GM23338 (cell line): ENCODE measurements around the gene XRCC6. TPM values are rescaled to one million over a fixed set of nuclear protein-coding genes. Genes with fewer than 3 reads are reported as not detected.

ENCODE experiments used
- ATAC-seq: fragments of 200-7000 bp; cut with Tn5 transposase; 3 replicates; pipeline ENCODE4 v1.9.1; 2020
- DNase-seq: peaks from one replicate; pipeline ENCODE4 v3.0.0-alpha.2; 2015; ENCODE audit warnings: low spot score
- H2AFZ ChIP-seq: fragments of 200-600 bp; sonication (generic); 2 replicates; pipeline ENCODE4 v1.8.0; 2016; ENCODE audit warnings: antibody characterized with exemption, mild to moderate bottlenecking, moderate library complexity
- H3F3A ChIP-seq: fragments of 200-600 bp; sonication (generic); replicated peaks from 2 replicates; pipeline ENCODE4 v1.8.0; 2017; ENCODE audit warnings: antibody characterized with exemption, mixed run types, low read depth
- H3K27ac ChIP-seq: fragments of 200-600 bp; sonication (generic); 2 replicates; pipeline ENCODE4 v1.6.1; 2016; ENCODE audit warnings: low read depth
- H3K27me3 ChIP-seq: fragments of 200-600 bp; sonication (generic); 2 replicates; pipeline ENCODE4 v1.8.0; 2016; ENCODE audit warnings: mild to moderate bottlenecking, mixed run types, moderate library complexity; ENCODE audit not compliant: insufficient read depth
- H3K36me3 ChIP-seq: fragments of 200-600 bp; sonication (generic); 2 replicates; pipeline ENCODE4 v1.8.0; 2016; ENCODE audit warnings: mild to moderate bottlenecking; ENCODE audit not compliant: insufficient read depth
- H3K4me1 ChIP-seq: fragments of 200-600 bp; sonication (generic); 2 replicates; pipeline ENCODE4 v1.8.0; 2016; ENCODE audit warnings: mild to moderate bottlenecking, moderate library complexity; ENCODE audit not compliant: insufficient read depth
- H3K4me2 ChIP-seq: fragments of 200-600 bp; sonication (generic); 2 replicates; pipeline ENCODE4 v1.7.1; 2017; ENCODE audit warnings: mixed run types
- H3K4me3 ChIP-seq: fragments of 200-600 bp; sonication (generic); 2 replicates; pipeline ENCODE4 v1.6.1; 2016; ENCODE audit warnings: mixed run types
- H3K79me2 ChIP-seq: fragments of 200-600 bp; sonication (generic); replicated peaks from 2 replicates; pipeline ENCODE4 v1.8.0; 2017; ENCODE audit warnings: mild to moderate bottlenecking; ENCODE audit not compliant: insufficient read depth
- H3K9me2 ChIP-seq: fragments of 200-600 bp; sonication (generic); 2 replicates; pipeline ENCODE4 v1.8.0; 2017; ENCODE audit not compliant: insufficient read depth
- H4K20me1 ChIP-seq: fragments of 200-600 bp; sonication (generic); replicated peaks from 2 replicates; pipeline ENCODE4 v1.8.0; 2017; ENCODE audit warnings: mild to moderate bottlenecking; ENCODE audit not compliant: insufficient read depth
- H3K27ac Mint-ChIP-seq: 2 replicates; pipeline ENCODE4 v1.8.0; 2020; ENCODE audit warnings: inconsistent platforms, mild to moderate bottlenecking, moderate library complexity, mixed read lengths
- H3K27me3 Mint-ChIP-seq: 3 replicates; pipeline ENCODE4 v1.8.0; 2022; ENCODE audit warnings: low read depth, mild to moderate bottlenecking, moderate library complexity, mixed read lengths, inconsistent platforms; ENCODE audit not compliant: insufficient read depth, poor library complexity
- H3K36me3 Mint-ChIP-seq: 3 replicates; pipeline ENCODE4 v1.8.0; 2021; ENCODE audit warnings: low read depth, mild to moderate bottlenecking, inconsistent platforms, moderate library complexity, mixed read lengths
- H3K4me1 Mint-ChIP-seq: 3 replicates; pipeline ENCODE4 v1.8.0; 2020; ENCODE audit warnings: mild to moderate bottlenecking, inconsistent platforms, mixed read lengths
- H3K4me3 Mint-ChIP-seq: 3 replicates; pipeline ENCODE4 v1.8.0; 2021; ENCODE audit warnings: moderate library complexity, mild to moderate bottlenecking, inconsistent platforms, mixed read lengths
- H3K9me3 Mint-ChIP-seq: 3 replicates; pipeline ENCODE4 v1.8.0; 2020; ENCODE audit warnings: moderate library complexity, mild to moderate bottlenecking, inconsistent platforms, mixed read lengths
- CREB1 ChIP-seq: fragments of 250-450 bp; sonication (Bioruptor Pico); IDR thresholded peaks from 2 replicates; pipeline ENCODE4 v1.5.0; 2020; ENCODE audit warnings: low read depth, mild to moderate bottlenecking, moderate library complexity
- CTCF ChIP-seq, 2 experiments: fragments of 200-600 bp in 1 of 2; sonication (generic) in 1 of 2; conservative IDR thresholded peaks; 2 replicates each; pipeline versions ENCODE4 v1.5.1 to v1.6.1; 2016 to 2017; ENCODE audit warnings: antibody characterized with exemption in 2 of 2, low read depth in 2 of 2, mild to moderate bottlenecking in 2 of 2, moderate library complexity in 1 of 2
- ETS1 ChIP-seq: IDR thresholded peaks from 2 replicates; pipeline ENCODE4 v1.6.1; 2016; ENCODE audit warnings: antibody characterized with exemption
- EZH2 ChIP-seq: fragments of 200-600 bp; sonication (generic); IDR thresholded peaks from one replicate; pipeline ENCODE4 v1.8.0; 2017; ENCODE audit warnings: antibody characterized with exemption, mild to moderate bottlenecking, low read depth; ENCODE audit not compliant: unreplicated experiment
- EZH2phosphoT487 ChIP-seq: fragments of 200-600 bp; sonication (generic); IDR thresholded peaks from one replicate; pipeline ENCODE4 v1.8.1; 2018; ENCODE audit warnings: antibody characterized with exemption; ENCODE audit not compliant: unreplicated experiment
- JUNB ChIP-seq: IDR thresholded peaks from one replicate; pipeline ENCODE4 v1.6.1; 2016; ENCODE audit warnings: antibody characterized with exemption; ENCODE audit not compliant: unreplicated experiment
- NANOG ChIP-seq: IDR thresholded peaks from 2 replicates; pipeline ENCODE4 v1.6.1; 2016; ENCODE audit warnings: antibody characterized with exemption, borderline replicate concordance
- POLR2AphosphoS5 ChIP-seq: IDR thresholded peaks from 2 replicates; pipeline ENCODE4 v1.6.1; 2016; ENCODE audit warnings: antibody characterized with exemption, low read depth
- REST ChIP-seq: IDR thresholded peaks from one replicate; pipeline ENCODE4 v1.6.1; 2018; ENCODE audit warnings: antibody characterized with exemption; ENCODE audit not compliant: unreplicated experiment
- ZNF462 ChIP-seq: fragments of 250-450 bp; sonication (Bioruptor Pico); IDR thresholded peaks from 2 replicates; pipeline ENCODE4 v1.5.0; 2020; ENCODE audit warnings: mild to moderate bottlenecking, moderate library complexity
- polyA plus RNA-seq: library from polyadenylated mRNA; unstranded; fragments of >200 nt; fragmentation: Nextera tagmentation; extraction: Ambion mirVana; gene quantifications from 2 replicates; pipeline ENCODE4 v1.2.1, GENCODE V29; 2016
- total RNA-seq: library from RNA; depleted of rRNA; stranded (reverse); fragments of >200 nt; shearing (Covaris generic); gene quantifications from 2 replicates; pipeline ENCODE4 v1.2.3, GENCODE V29; 2014

XRCC6 gene
- total and polyA plus RNA-seq, 2 experiments from 2014 or later, result 351 to 498 TPM

GRCh38 chr22:41574847-41575381 lies 46.2 kb upstream of the XRCC6 start (continued):
- TF ChIP-seq REST (no peak), EZH2phosphoT487 (no peak), CREB1 (CRISPR knock-in tag) (no peak), NANOG (no peak), EZH2 (no peak), CTCF (conservative IDR thresholded peaks at IDR 0.05; ENCODE audit: low read depth in 2 of 2) (no peak), JUNB (no peak), POLR2AphosphoS5 (no peak), ETS1 (no peak)

GRCh38 chr22:41575533-41575932 lies 45.6 kb upstream of the XRCC6 start:
- Histone ChIP-seq H3K4me2 (no peak overlapping the region), H3K36me3 (no peaks in the 10 kb centered on the region), H3K9me2 (no peaks in the 10 kb centered on the region), H3K4me3 (no peak overlapping the region), H3K27me3 (no peaks in the 10 kb centered on the region), H3K79me2 (no peaks in the 10 kb centered on the region), H3K27ac (no peak overlapping the region), H2AFZ (no peak overlapping the region), H3F3A (no peaks in the 10 kb centered on the region), H4K20me1 (no peaks in the 10 kb centered on the region; the same call in 1 of the 2 replicates), H3K4me1 (no peaks in the 10 kb centered on the region)
- no peaks in the 10 kb centered on the region; the same call in 2 of the 3 replicates for H3K9me3 Mint-ChIP-seq
- DNase-seq, result no peak
- peaks cover 3% of the 10 kb centered on the region; the same call in 1 of the 3 replicates for H3K36me3 Mint-ChIP-seq
- ATAC-seq, result no peak
- H3K27ac Mint-ChIP-seq, result no peak overlapping the region
- peaks cover 3% of the 10 kb centered on the region; the same call in 1 of the 3 replicates for H3K4me1 Mint-ChIP-seq
- H3K4me3 Mint-ChIP-seq, result no peak overlapping the region
- H3K27me3 Mint-ChIP-seq, result peaks cover 15% of the 10 kb centered on the region
- TF ChIP-seq NANOG (no peak), CTCF (conservative IDR thresholded peaks at IDR 0.05; ENCODE audit: low read depth in 2 of 2) (no peak), ZNF462 (no peak), EZH2 (no peak)
